Spleen (tissue), 11 donors: ENCODE measurements around the gene GSE1. TPM values are rescaled to one million over a fixed set of nuclear protein-coding genes. Genes with fewer than 3 reads are reported as not detected.

Source experiments
- DNase-seq: peaks from one replicate; pipeline ENCODE4 v3.0.0-alpha.2; 2020
- H3K27ac ChIP-seq, 8 donors: fragments of 200-600 bp; sonication (generic) in 7 of 8; 1 replicate in 4 of 8; 2 replicates in 4 of 8; pipeline versions ENCODE4 v1.5.0 to v1.8.0; 2016 to 2021; ENCODE audit warnings: inconsistent platforms in 4 of 8, mild to moderate bottlenecking in 4 of 8, moderate library complexity in 1 of 8
- H3K27me3 ChIP-seq, 7 donors: fragments of 200-600 bp; sonication (generic) in 6 of 7; replicated peaks in 1 of 7; 1 replicate in 4 of 7; 2 replicates in 3 of 7; pipeline versions ENCODE4 v1.5.0 to v1.8.0; 2016 to 2021; ENCODE audit warnings: inconsistent platforms in 3 of 7, mild to moderate bottlenecking in 1 of 7
- H3K36me3 ChIP-seq, 6 donors: fragments of 200-600 bp; sonication (generic) in 5 of 6; 1 replicate in 4 of 6; 2 replicates in 2 of 6; pipeline versions ENCODE4 v1.5.0 to v1.8.0; 2016 to 2021; ENCODE audit warnings: inconsistent platforms in 2 of 6
- H3K4me1 ChIP-seq, 6 donors: fragments of 200-600 bp; sonication (generic) in 5 of 6; 1 replicate in 3 of 6; 2 replicates in 3 of 6; pipeline versions ENCODE4 v1.5.0 to v1.8.0; 2016 to 2021; ENCODE audit warnings: inconsistent platforms in 3 of 6
- H3K4me3 ChIP-seq, 8 donors: fragments of 200-600 bp; sonication (generic) in 7 of 8; 1 replicate in 4 of 8; 2 replicates in 4 of 8; pipeline versions ENCODE4 v1.5.0 to v1.8.0; 2016 to 2021; ENCODE audit warnings: inconsistent platforms in 4 of 8, mild to moderate bottlenecking in 4 of 8, moderate library complexity in 2 of 8
- H3K9me3 ChIP-seq, 8 donors: fragments of 200-600 bp; sonication (generic) in 7 of 8; 1 replicate in 4 of 8; 2 replicates in 4 of 8; pipeline versions ENCODE4 v1.5.0 to v1.8.0; 2016 to 2021; ENCODE audit warnings: inconsistent platforms in 4 of 8
- POLR2A ChIP-seq, 3 donors: fragments of 450-650 bp; IDR thresholded peaks; one replicate each; pipeline ENCODE4 v1.5.1; 2017; ENCODE audit warnings: antibody characterized with exemption in 3 of 3, mild to moderate bottlenecking in 1 of 3
- POLR2AphosphoS5 ChIP-seq, 3 donors: sonication (generic); formaldehyde crosslinking; IDR thresholded peaks; one replicate each; pipeline ENCODE4 v1.5.1; 2017; ENCODE audit warnings: antibody characterized with exemption in 3 of 3
- WGBS, 5 donors: extraction: QIAGEN DNeasy Blood & Tissue Kit in 3 of 5; methylation state at CpG; one replicate each; pipeline versions ENCODE4 v1.1.5 to v1.1.7; 2013 to 2018; 5-methylcytosine and 5-hydroxymethylcytosine counted together
- intact Hi-C: fragments of 100-400 bp; cut with DNase I; formaldehyde crosslinking; loops from one replicate; pipeline ENCODE4 v1.15.0; 2023; ENCODE audit warnings: low total_unique reads
- polyA plus RNA-seq, 3 donors: library from polyadenylated mRNA; stranded (reverse); fragments of 200-250 nt; gene quantifications; one replicate each; pipeline ENCODE4 v1.2.1, GENCODE V29; 2013
- total RNA-seq, 7 donors: library from RNA; depleted of rRNA in 3 of 7; stranded (reverse); fragments of >200 nt in 3 of 7; fragmentation: NEBNext Ultra II Directional in 4 of 7; extraction: Animal tissue kit (Norgen Biotek cat#: 25700) in 4 of 7; gene quantifications; one replicate each; pipeline versions ENCODE4 v1.1.0 to v1.2.1, GENCODE V29; 2016 to 2021
- TF ChIP-seq, protein P1 (sequence below), 11 experiments: fragments of 200-600 bp in 7 of 11; fragments of 450-650 bp in 4 of 11; sonication (generic) in 4 of 11; IDR thresholded peaks in 8 of 11; conservative IDR thresholded peaks in 3 of 11; 1 replicate in 7 of 11; 2 replicates in 4 of 11; pipeline versions ENCODE4 v1.4.0 to v1.8.0; 2016 to 2021; ENCODE audit warnings: antibody characterized with exemption in 11 of 11, inconsistent platforms in 4 of 11, mild to moderate bottlenecking in 1 of 11
- donor health status: healthy with polysubstance abuse.
- donor health status: DM: no; HTN: no; CAD: no; lungs with moderate emphysema.
- donor health status: DM: no; HTN: no; CAD: no.
- donor health status: Bipolar disorder and iron deficiency.
- donor health status: healthy.
- donor health status: DM: no; HTN: no; CAD: no.
- donor health status: DM: yes; HTN: yes; CAD: no.

Gene GSE1
- total and polyA plus RNA-seq, 10 donors = 7.4 to 121 (median 86.3) TPM

DNA sequence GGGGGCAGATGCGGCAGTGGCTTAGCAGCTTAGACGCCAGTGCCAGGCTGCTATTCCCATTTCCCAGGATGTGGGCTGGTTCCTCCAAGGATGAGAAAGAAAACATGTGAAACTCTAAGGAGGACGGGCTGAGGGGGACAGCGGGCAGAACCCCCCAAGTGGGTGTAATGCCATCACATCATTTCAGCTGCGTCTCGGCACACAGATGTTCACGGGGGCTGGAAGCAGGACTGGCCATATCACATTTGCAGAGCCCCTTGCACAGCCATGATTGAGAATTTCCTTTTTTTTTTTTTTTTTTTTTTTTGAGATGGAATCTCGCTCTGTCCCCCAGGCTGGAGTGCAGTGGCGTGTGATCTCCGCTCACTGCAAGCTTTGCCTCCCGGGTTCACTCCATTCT lies 90.9 kb downstream of the GSE1 start:
- TF ChIP-seq, protein P1, sequence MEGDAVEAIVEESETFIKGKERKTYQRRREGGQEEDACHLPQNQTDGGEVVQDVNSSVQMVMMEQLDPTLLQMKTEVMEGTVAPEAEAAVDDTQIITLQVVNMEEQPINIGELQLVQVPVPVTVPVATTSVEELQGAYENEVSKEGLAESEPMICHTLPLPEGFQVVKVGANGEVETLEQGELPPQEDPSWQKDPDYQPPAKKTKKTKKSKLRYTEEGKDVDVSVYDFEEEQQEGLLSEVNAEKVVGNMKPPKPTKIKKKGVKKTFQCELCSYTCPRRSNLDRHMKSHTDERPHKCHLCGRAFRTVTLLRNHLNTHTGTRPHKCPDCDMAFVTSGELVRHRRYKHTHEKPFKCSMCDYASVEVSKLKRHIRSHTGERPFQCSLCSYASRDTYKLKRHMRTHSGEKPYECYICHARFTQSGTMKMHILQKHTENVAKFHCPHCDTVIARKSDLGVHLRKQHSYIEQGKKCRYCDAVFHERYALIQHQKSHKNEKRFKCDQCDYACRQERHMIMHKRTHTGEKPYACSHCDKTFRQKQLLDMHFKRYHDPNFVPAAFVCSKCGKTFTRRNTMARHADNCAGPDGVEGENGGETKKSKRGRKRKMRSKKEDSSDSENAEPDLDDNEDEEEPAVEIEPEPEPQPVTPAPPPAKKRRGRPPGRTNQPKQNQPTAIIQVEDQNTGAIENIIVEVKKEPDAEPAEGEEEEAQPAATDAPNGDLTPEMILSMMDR (IDR thresholded peaks at IDR 0.05 in 8 of 11, conservative IDR thresholded peaks at IDR 0.05 in 3 of 11) = no peak
- TF ChIP-seq POLR2A (IDR thresholded peaks at IDR 0.05) (no peak), POLR2AphosphoS5 (IDR thresholded peaks at IDR 0.05) (no peak)
- 88 to 96% (median 94%) methylated on average over 11 of the region's 11 CpGs for WGBS, 5 donors
- no peak overlapping the region for H3K27ac ChIP-seq
- intact Hi-C loops = no loop called here
- peaks cover 0 to 15% (median 0%) of the 10 kb centered on the region in 6 donors for H3K36me3 ChIP-seq
- H3K9me3 ChIP-seq = peaks cover 0 to 6% (median 0%) of the 10 kb centered on the region in 8 donors
- H3K4me3 ChIP-seq = no peak overlapping the region
- no peaks in the 10 kb centered on the region for H3K4me1 ChIP-seq
- no peak for DNase-seq
- peaks cover 0 to under 1% (median 0%) of the 10 kb centered on the region in 7 donors for H3K27me3 ChIP-seq

GRCh38 chr16:85704900-85705846 lies 92.1 kb downstream of the GSE1 start:
- WGBS, 5 donors = 89 to 93% (median 91%) methylated on average over 17 to 20 of the region's 20 CpGs
- TF ChIP-seq POLR2A (IDR thresholded peaks at IDR 0.05) (no peak), POLR2AphosphoS5 (IDR thresholded peaks at IDR 0.05) (no peak)
- TF ChIP-seq, protein P1 (IDR thresholded peaks at IDR 0.05 in 8 of 11, conservative IDR thresholded peaks at IDR 0.05 in 3 of 11) = no peak
- H3K36me3 ChIP-seq = peaks cover 0 to 24% (median 0%) of the 10 kb centered on the region in 6 donors
- no peaks in the 10 kb centered on the region for H3K4me1 ChIP-seq
- no peaks in the 10 kb centered on the region for H3K27me3 ChIP-seq
- no peak overlapping the region for H3K27ac ChIP-seq
- intact Hi-C loops = no loop called here
- DNase-seq = no peak
- H3K9me3 ChIP-seq = peaks cover 0 to 6% (median 0%) of the 10 kb centered on the region in 8 donors
- H3K4me3 ChIP-seq = no peak overlapping the region

DNA sequence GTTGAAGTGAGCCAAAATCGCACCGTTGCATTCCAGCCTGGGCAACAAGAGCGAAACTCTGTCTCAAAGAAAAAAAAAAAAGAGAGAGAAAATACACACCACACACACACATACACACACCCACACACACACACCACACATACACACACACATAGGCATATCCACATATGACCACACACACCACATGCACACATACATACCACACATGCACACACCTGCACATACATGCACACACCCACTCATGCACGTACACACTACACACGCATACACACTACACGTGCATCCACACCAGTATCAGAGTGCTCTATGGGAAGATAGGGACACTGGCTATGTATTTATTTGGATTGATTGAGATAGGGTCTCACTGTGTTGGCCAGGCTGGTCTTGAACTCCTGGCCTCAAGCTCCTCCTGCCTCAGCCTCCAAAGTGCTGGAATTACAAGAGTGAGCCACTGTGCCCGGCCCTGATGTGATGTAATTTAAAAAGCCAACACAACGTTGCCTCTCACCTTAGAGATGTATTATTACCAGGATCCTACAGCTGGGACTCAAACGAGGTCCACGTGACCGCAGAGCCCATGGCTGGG lies 93.4 kb downstream of the GSE1 start:
- Histone ChIP-seq H3K27ac (no peak overlapping the region), H3K9me3 (peaks cover 0 to 5% (median under 1%) of the 10 kb centered on the region in 8 donors), H3K4me1 (no peaks in the 10 kb centered on the region), H3K36me3 (peaks cover 0 to 30% (median 0%) of the 10 kb centered on the region in 6 donors), H3K27me3 (no peaks in the 10 kb centered on the region), H3K4me3 (no peak overlapping the region)
- intact Hi-C loops = no loop called here
- WGBS, 5 donors = 84 to 95% (median 89%) methylated on average over 11 of the region's 11 CpGs
- TF ChIP-seq POLR2AphosphoS5 (IDR thresholded peaks at IDR 0.05) (no peak), POLR2A (IDR thresholded peaks at IDR 0.05) (no peak)
- TF ChIP-seq, protein P1 (IDR thresholded peaks at IDR 0.05 in 8 of 11, conservative IDR thresholded peaks at IDR 0.05 in 3 of 11) = no peak
- DNase-seq = no peak
